ENCODE measurements around the gene CARD8.

- TF ChIP-seq CTCF (IDR thresholded peaks at IDR 0.05), result no peak
- no peak for TF ChIP-seq POLR2A (IDR thresholded peaks at IDR 0.05)
These were observed 3.1 kb downstream of the CARD8 start for GRCh38 chr19:48252609-48253008.
